Measurements from ENCODE around the gene RNASEH2B.

Gene RNASEH2B

DNA sequence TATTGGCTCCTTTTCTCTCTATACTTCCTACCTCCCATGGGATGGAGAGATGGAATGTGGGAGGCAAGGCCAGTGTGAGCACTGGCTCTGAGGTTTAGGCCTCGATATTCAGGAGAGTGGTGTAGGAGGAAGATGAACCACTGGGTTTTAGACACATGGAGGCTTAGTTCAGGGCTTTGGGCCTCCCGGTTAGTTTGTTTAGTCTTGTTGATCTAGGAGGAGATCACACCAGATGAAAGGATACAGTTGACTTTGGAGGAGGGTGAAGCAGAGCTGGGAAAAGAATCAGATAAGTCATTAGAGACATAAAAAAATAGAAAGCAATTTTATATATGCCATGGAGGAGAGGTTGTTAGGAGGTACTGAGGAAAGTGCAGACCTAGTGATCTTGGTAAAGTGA lies 30.9 kb downstream of the RNASEH2B start:
- no peak overlapping the region for H3K4me3 ChIP-seq (ENCODE audit: low read length)
- no peaks in the 10 kb centered on the region for H3K36me3 ChIP-seq (replicated peaks; ENCODE audit: insufficient read depth, low read length)
- H3K9me2 ChIP-seq (replicated peaks; ENCODE audit: insufficient read depth, low read length) = no peaks in the 10 kb centered on the region
- TF ChIP-seq EZH2 (optimal IDR thresholded peaks at IDR 0.05; ENCODE audit: low read depth, low read length) (no peak), EZH2phosphoT487 (IDR thresholded peaks at IDR 0.05; ENCODE audit: low read length) (no peak), CTCF (IDR thresholded peaks at IDR 0.05; ENCODE audit: low read length) (no peak)
- no peaks in the 10 kb centered on the region for H3F3A ChIP-seq (ENCODE audit: insufficient read depth, low read length)
- no peaks in the 10 kb centered on the region for H3K4me1 ChIP-seq (ENCODE audit: low read length)
- no peak overlapping the region for H2AFZ ChIP-seq (ENCODE audit: low read length)
- H3K27ac ChIP-seq (ENCODE audit: low read length) = no peak overlapping the region
- H3K79me2 ChIP-seq (ENCODE audit: low read length) = no peaks in the 10 kb centered on the region
- no peak overlapping the region for H3K9ac ChIP-seq (ENCODE audit: low read length)
- no peak for DNase-seq
- no peaks in the 10 kb centered on the region for H3K27me3 ChIP-seq (replicated peaks; ENCODE audit: insufficient read depth, low read length)
- no peak overlapping the region for H3K4me2 ChIP-seq (ENCODE audit: low read depth, low read length)
- no peaks in the 10 kb centered on the region for H4K20me1 ChIP-seq (ENCODE audit: insufficient read depth, low read length)
- no peaks in the 10 kb centered on the region for H3K9me3 ChIP-seq (replicated peaks; ENCODE audit: insufficient read depth, low read length)

DNA sequence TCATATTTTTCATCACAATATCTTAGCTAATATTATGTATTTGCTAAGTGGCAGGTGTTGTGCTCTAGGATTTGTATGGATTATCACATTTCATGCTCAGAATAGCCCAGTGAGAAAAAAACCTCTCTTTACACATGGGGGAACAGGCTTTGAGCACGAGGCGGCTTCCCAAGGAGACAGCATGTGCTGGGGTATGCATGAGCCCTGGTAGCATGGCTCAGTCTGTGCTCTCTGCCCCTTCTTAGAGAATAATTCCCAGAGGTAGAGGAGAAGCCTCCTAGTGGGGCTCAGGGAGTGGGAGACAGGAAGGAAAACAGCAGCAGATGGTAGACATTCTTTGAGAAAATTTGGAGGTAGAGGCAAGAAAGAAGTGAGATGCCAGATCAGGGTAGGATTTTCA lies 31.6 kb downstream of the RNASEH2B start:
- no peaks in the 10 kb centered on the region for H3F3A ChIP-seq (ENCODE audit: insufficient read depth, low read length)
- H3K4me3 ChIP-seq (ENCODE audit: low read length) = no peak overlapping the region
- H3K9me3 ChIP-seq (replicated peaks; ENCODE audit: insufficient read depth, low read length) = no peaks in the 10 kb centered on the region
- no peak for DNase-seq
- no peak for TF ChIP-seq EZH2 (optimal IDR thresholded peaks at IDR 0.05; ENCODE audit: low read depth, low read length)
- TF ChIP-seq CTCF (IDR thresholded peaks at IDR 0.05; ENCODE audit: low read length) = no peak
- no peak for TF ChIP-seq EZH2phosphoT487 (IDR thresholded peaks at IDR 0.05; ENCODE audit: low read length)
- no peak overlapping the region for H2AFZ ChIP-seq (ENCODE audit: low read length)
- H3K36me3 ChIP-seq (replicated peaks; ENCODE audit: insufficient read depth, low read length) = no peaks in the 10 kb centered on the region
- no peak overlapping the region for H3K4me2 ChIP-seq (ENCODE audit: low read depth, low read length)
- no peaks in the 10 kb centered on the region for H3K4me1 ChIP-seq (ENCODE audit: low read length)
- no peak overlapping the region for H3K9ac ChIP-seq (ENCODE audit: low read length)
- H4K20me1 ChIP-seq (ENCODE audit: insufficient read depth, low read length) = no peaks in the 10 kb centered on the region
- no peaks in the 10 kb centered on the region for H3K9me2 ChIP-seq (replicated peaks; ENCODE audit: insufficient read depth, low read length)
- no peak overlapping the region for H3K27ac ChIP-seq (ENCODE audit: low read length)
- no peaks in the 10 kb centered on the region for H3K27me3 ChIP-seq (replicated peaks; ENCODE audit: insufficient read depth, low read length)
- no peaks in the 10 kb centered on the region for H3K79me2 ChIP-seq (ENCODE audit: low read length)

GRCh38 chr13:50942630-50943311 lies 33.2 kb downstream of the RNASEH2B start:
- no peaks in the 10 kb centered on the region for H3K27me3 ChIP-seq (replicated peaks; ENCODE audit: insufficient read depth, low read length)
- H3K9me2 ChIP-seq (replicated peaks; ENCODE audit: insufficient read depth, low read length) = no peaks in the 10 kb centered on the region
- H3K36me3 ChIP-seq (replicated peaks; ENCODE audit: insufficient read depth, low read length) = no peaks in the 10 kb centered on the region
- no peaks in the 10 kb centered on the region for H3K9me3 ChIP-seq (replicated peaks; ENCODE audit: insufficient read depth, low read length)
- H3K27ac ChIP-seq (ENCODE audit: low read length) = no peak overlapping the region
- no peaks in the 10 kb centered on the region for H3K79me2 ChIP-seq (ENCODE audit: low read length)
- no peak overlapping the region for H3K9ac ChIP-seq (ENCODE audit: low read length)
- no peak overlapping the region for H2AFZ ChIP-seq (ENCODE audit: low read length)
- DNase-seq = no peak
- H3K4me1 ChIP-seq (ENCODE audit: low read length) = no peaks in the 10 kb centered on the region
- no peak for TF ChIP-seq CTCF (IDR thresholded peaks at IDR 0.05; ENCODE audit: low read length)
- H4K20me1 ChIP-seq (ENCODE audit: insufficient read depth, low read length) = no peaks in the 10 kb centered on the region
- H3K4me2 ChIP-seq (ENCODE audit: low read depth, low read length) = no peak overlapping the region
- H3F3A ChIP-seq (ENCODE audit: insufficient read depth, low read length) = no peaks in the 10 kb centered on the region
- no peak overlapping the region for H3K4me3 ChIP-seq (ENCODE audit: low read length)

Data from MM.1S (cell line).